Upper lobe of right lung (tissue), 1 donor: ENCODE data around the gene ADAMTSL1. TPM values are rescaled to one million over a fixed set of nuclear protein-coding genes. Genes with fewer than 3 reads are reported as not detected.

ENCODE experiments used
- ATAC-seq: fragments of 200-7000 bp; cut with Tn5 transposase; one replicate; pipeline ENCODE4 v1.9.1; 2020; ENCODE audit warnings: mild to moderate bottlenecking, moderate library complexity
- DNase-seq: peaks from one replicate; pipeline ENCODE4 v3.0.0-alpha.2; 2020
- H3K27ac ChIP-seq: fragments of 200-600 bp; one replicate; pipeline ENCODE4 v1.8.0; 2022
- H3K27me3 ChIP-seq: fragments of 200-600 bp; one replicate; pipeline ENCODE4 v1.8.0; 2022; ENCODE audit warnings: mild to moderate bottlenecking
- H3K36me3 ChIP-seq: fragments of 200-600 bp; one replicate; pipeline ENCODE4 v1.8.0; 2022
- H3K4me1 ChIP-seq: fragments of 200-600 bp; one replicate; pipeline ENCODE4 v1.8.0; 2022
- H3K4me3 ChIP-seq: fragments of 200-600 bp; one replicate; pipeline ENCODE4 v1.8.0; 2022; ENCODE audit warnings: mild to moderate bottlenecking
- H3K9me3 ChIP-seq: fragments of 200-600 bp; one replicate; pipeline ENCODE4 v1.8.0; 2022
- CTCF ChIP-seq: fragments of 200-600 bp; IDR thresholded peaks from one replicate; pipeline ENCODE4 v1.8.0; 2022; ENCODE audit warnings: antibody characterized with exemption
- intact Hi-C: fragments of 100-400 bp; cut with DNase I; formaldehyde crosslinking; loops from one replicate; pipeline ENCODE4 v1.11.0; 2022
- total RNA-seq: library from RNA; stranded (reverse); fragmentation: NEBNext Ultra II Directional; extraction: Animal tissue kit (Norgen Biotek cat#: 25700); gene quantifications from one replicate; pipeline ENCODE4 v1.2.1, GENCODE V29; 2021
- donor health status: DM: no; HTN: yes; CAD: no; lungs with severe emphysema.

Gene ADAMTSL1
- total RNA-seq, 1 donor from 2014 or later, result 7.3 TPM

GRCh38 chr9:18437315-18438201 lies 36.4 kb upstream of the ADAMTSL1 start:
- Histone ChIP-seq H3K4me3 (peak overlapping the region; percentile 43), H3K36me3 (no peaks in the 10 kb centered on the region), H3K9me3 (no peaks in the 10 kb centered on the region), H3K27me3 (no peaks in the 10 kb centered on the region), H3K27ac (no peak overlapping the region), H3K4me1 (peaks cover 7% of the 10 kb centered on the region)
- ATAC-seq (peak; percentile 64), DNase-seq (no peak)
- TF ChIP-seq CTCF, result no peak
- intact Hi-C loops, result no loop called here

DNA sequence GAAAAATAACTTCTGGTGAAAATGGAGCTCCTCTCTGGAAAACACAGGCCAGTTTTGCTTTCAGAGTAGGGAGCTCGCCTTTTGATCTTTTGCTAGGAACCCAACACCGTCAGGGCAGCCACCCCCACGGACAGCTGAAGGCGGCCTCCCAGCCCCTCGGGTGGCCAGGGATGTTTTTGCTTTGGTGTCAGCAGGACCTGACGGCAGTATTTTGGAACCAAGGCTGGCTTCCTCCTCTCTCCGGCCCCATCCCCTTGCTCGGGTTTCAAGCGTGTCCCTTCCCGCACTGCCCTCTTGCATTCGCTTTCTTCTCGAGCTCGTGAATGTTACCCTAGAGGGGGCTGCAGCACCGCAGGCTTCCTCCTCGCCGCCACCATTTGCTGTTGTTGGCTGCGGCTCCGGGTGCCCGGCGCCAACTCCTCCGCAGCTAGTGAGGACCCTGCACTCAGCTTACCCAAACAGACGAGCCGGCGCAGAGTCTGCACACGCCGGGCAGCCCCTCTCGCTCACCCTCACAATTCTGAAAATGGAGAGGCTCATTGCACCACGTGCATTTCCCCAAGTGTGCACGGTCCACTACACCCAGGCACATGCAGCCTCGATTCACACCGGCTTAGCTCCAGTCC lies 35.5 kb upstream of the ADAMTSL1 start:
- intact Hi-C loops, result no loop called here
- no peaks in the 10 kb centered on the region for H3K9me3 ChIP-seq

GRCh38 chr9:18438951-18439350 lies 35.0 kb upstream of the ADAMTSL1 start:
- no peak for ATAC-seq
- Histone ChIP-seq H3K27ac (no peak overlapping the region), H3K4me1 (peaks cover 7% of the 10 kb centered on the region), H3K36me3 (no peaks in the 10 kb centered on the region), H3K4me3 (peak overlapping the region; percentile 43), H3K27me3 (no peaks in the 10 kb centered on the region), H3K9me3 (no peaks in the 10 kb centered on the region)
- TF ChIP-seq CTCF, result no peak
- intact Hi-C loops, result no loop called here
- DNase-seq, result no peak

More for the DNA sequence above, 35.5 kb upstream of the ADAMTSL1 start:
- DNase-seq (peak; percentile 62), ATAC-seq (peak; percentile 65)
- H3K4me3 ChIP-seq, result peak overlapping the region; percentile 43
- no peak for TF ChIP-seq CTCF
- H3K36me3 ChIP-seq, result no peaks in the 10 kb centered on the region
- H3K27ac ChIP-seq, result peak overlapping the region; percentile 45
- no peaks in the 10 kb centered on the region for H3K27me3 ChIP-seq
- peaks cover 7% of the 10 kb centered on the region for H3K4me1 ChIP-seq

DNA sequence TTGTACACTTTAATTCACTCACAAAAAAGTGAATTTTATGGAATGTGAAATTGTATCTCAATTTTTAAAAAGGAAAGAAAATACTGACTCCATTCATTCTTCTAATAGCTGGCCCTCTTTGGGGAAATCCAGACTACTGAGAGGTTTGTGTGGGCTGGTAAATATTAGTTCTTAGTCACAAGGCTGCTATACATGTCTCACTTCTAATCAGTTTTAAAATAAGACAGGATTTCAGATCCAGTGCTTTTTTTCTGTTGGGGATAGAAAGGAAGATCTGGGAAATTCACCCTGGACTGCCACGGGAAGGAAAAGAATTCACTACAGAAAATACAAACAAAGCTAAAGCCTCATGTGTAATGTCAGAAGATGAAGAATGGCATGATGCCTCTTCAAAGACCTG lies 32.7 kb upstream of the ADAMTSL1 start:
- ATAC-seq (no peak), DNase-seq (no peak)
- Histone ChIP-seq H3K9me3 (no peaks in the 10 kb centered on the region), H3K4me1 (peaks cover 7% of the 10 kb centered on the region), H3K27ac (no peak overlapping the region), H3K4me3 (no peak overlapping the region), H3K36me3 (no peaks in the 10 kb centered on the region), H3K27me3 (no peaks in the 10 kb centered on the region)
- TF ChIP-seq CTCF, result no peak
- intact Hi-C loops, result no loop called here

DNA sequence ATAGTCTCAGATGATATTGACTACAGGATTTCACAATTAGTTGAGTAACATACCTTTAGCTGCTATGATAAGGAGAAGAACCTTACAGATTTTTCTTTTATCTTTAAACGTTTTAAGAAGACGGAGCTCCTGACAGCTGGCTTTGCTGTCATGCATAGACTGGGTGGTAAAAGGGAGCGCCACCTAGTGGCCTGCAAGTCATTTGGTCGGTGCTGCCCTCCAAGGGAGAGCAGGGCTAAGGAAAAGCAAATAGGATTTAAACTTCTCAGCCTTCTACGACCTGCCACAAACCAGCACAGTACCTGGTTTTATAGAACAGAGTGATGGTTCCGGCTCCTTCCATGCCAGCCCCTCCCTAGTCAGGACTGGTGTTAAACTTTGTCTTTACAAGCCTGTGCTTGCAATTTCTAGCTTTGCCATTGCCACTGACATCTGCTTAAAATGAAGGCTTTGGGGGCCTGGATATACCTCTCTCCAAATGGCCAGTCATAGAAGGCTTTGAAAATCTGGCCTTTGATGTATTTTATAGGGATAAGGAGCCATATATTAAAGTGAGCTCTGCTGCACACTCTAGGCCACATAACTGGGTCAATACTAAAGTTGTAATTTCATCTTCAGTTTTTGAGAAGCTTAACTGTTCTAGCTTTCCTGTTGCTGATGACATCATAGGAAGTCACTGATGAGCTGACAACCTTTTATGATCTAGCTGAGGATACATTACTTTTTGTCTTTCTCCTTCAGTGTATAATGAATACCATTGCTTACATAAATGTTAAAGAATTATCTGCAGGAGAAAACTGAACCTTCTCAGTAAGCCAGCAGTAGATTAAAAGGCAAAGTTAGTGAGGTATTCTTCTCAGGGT lies 31.1 kb upstream of the ADAMTSL1 start:
- Histone ChIP-seq H3K4me1 (peaks cover 7% of the 10 kb centered on the region), H3K27me3 (no peaks in the 10 kb centered on the region), H3K9me3 (no peaks in the 10 kb centered on the region), H3K36me3 (no peaks in the 10 kb centered on the region), H3K4me3 (no peak overlapping the region), H3K27ac (no peak overlapping the region)
- DNase-seq, result peak; percentile 69
- peak; percentile 91 for ATAC-seq
- TF ChIP-seq CTCF, result peak; percentile 94
- intact Hi-C loops, result no loop called here
